Bronchial epithelial cell (primary cell): ENCODE data around the gene ANKDD1B. TPM values are rescaled to one million over a fixed set of nuclear protein-coding genes. Genes with fewer than 3 reads are reported as not detected.
A peak's percentile ranks its signal among the peaks of the same experiment; 100 is the strongest.

Experiments
- DNase-seq: peaks from one replicate; pipeline ENCODE4 v3.0.0-alpha.2; 2010; ENCODE audit warnings: low read depth
- FAIRE-seq: peaks from 2 replicates; lab custom pipeline; 2011; peaks lifted over from hg19 to GRCh38; lab: Jason Lieb, UNC
- H3K27me3 ChIP-seq: 2 replicates; pipeline ENCODE4 v1.5.1; 2011; ENCODE audit warnings: low read length; ENCODE audit not compliant: control insufficient read depth, insufficient read depth
- H3K36me3 ChIP-seq: 2 replicates; pipeline ENCODE4 v1.5.1; 2011; ENCODE audit warnings: low read length; ENCODE audit not compliant: control insufficient read depth, insufficient read depth
- H3K4me3 ChIP-seq: 2 replicates; pipeline ENCODE4 v1.5.1; 2011; ENCODE audit warnings: mild to moderate bottlenecking, low read depth, low read length, control low read depth
- CTCF ChIP-seq: IDR thresholded peaks from 2 replicates; pipeline ENCODE4 v1.5.1; 2011; ENCODE audit warnings: mild to moderate bottlenecking, moderate library complexity, low read length, control low read depth, inconsistent platforms; ENCODE audit not compliant: insufficient read depth, severe bottlenecking
- total RNA-seq: library from RNA; depleted of rRNA; stranded (reverse); fragments of >200 nt; gene quantifications from 2 replicates; pipeline ENCODE4 v1.2.1, GENCODE V29; 2014

ANKDD1B gene
- total RNA-seq, 1 donor from 2014 or later: 1.3 TPM

DNA sequence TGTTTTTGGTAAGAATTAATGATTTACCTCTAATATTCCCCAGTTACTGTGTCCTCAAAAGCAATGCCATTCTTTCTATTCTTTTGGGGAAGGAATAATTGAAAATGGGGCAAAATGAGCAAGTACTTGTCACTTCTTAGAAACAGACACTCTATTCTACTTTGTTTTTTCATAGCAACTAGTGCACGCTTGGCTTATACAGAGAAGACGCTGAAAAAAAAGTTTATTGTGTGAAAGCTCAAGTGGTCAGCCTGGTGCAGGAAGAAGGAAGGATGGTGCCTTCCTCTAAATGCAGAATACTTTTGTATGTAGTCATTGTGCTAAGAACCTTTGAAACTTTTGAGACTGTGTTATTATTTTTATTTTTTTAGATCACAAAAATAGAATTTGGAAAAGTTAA is 29.6 kb downstream of the ANKDD1B start:
- FAIRE-seq (no peak), DNase-seq (no peak)
- H3K36me3 ChIP-seq: no peaks in the 10 kb centered on the region

GRCh38 chr5:75648712-75649111 is 37.5 kb downstream of the ANKDD1B start:
- TF ChIP-seq CTCF: no peak
- no peaks in the 10 kb centered on the region for H3K27me3 ChIP-seq
- FAIRE-seq: no peak
- no peaks in the 10 kb centered on the region for H3K36me3 ChIP-seq
- no peak for DNase-seq
- no peak overlapping the region for H3K4me3 ChIP-seq

More for the DNA sequence above, 29.6 kb downstream of the ANKDD1B start:
- H3K27me3 ChIP-seq: no peaks in the 10 kb centered on the region
- TF ChIP-seq CTCF: no peak
- no peak overlapping the region for H3K4me3 ChIP-seq

DNA sequence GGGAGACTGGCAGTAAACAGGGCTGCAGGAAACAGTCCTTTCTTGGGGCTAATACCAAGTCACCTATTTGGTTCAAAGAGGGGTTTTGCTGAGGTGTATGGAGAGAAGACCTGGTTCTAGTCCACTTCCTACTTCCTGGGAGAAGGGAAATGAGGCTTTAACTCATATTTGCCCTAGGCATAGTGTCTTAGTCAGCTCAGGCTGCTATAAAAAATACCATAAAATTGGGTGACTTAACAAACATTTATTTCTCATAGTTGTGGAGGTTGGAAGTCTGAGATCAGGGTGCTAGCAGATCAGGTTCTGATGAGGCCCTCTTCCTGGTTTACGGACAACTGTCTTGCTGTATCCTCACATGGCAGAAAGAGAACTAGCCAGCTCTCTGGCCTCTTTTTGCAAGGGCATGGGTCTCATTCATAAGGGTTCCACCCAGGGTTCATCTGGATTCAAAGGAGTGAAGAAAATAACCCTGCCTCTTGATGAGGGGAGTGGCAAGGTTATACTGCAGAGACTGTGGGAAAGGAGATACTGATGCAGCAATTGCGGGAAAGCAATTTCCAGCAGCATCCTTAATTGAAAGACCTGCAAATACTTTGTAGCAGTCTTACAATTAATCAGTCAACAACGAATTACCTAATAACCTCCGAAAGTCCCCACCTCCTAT is 40.5 kb downstream of the ANKDD1B start:
- FAIRE-seq: no peak
- Histone ChIP-seq H3K36me3 (no peaks in the 10 kb centered on the region), H3K27me3 (no peaks in the 10 kb centered on the region), H3K4me3 (no peak overlapping the region)
- TF ChIP-seq CTCF: no peak
- DNase-seq: peak; percentile 25

DNA sequence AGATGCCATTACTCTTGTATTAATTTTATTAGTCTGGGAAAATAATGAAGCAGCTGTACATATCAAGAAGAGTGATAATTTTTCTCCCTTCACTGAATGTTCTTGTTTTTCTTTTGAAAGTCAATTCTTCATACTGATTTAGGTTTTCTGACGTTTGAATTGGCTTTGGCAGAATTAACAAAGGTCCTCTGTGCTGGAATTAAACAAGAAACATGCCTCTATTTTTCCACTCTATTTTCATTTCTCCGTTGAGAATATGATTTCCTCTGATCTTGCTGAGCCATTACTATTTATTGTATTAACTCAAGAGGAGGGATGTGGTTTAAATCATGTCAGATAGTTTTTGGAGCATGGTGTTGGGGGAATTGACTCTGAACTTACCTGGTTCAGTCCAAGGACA is 42.3 kb downstream of the ANKDD1B start:
- FAIRE-seq (no peak), DNase-seq (no peak)
- no peak overlapping the region for H3K4me3 ChIP-seq
- no peaks in the 10 kb centered on the region for H3K36me3 ChIP-seq
- no peaks in the 10 kb centered on the region for H3K27me3 ChIP-seq
- no peak for TF ChIP-seq CTCF

DNA sequence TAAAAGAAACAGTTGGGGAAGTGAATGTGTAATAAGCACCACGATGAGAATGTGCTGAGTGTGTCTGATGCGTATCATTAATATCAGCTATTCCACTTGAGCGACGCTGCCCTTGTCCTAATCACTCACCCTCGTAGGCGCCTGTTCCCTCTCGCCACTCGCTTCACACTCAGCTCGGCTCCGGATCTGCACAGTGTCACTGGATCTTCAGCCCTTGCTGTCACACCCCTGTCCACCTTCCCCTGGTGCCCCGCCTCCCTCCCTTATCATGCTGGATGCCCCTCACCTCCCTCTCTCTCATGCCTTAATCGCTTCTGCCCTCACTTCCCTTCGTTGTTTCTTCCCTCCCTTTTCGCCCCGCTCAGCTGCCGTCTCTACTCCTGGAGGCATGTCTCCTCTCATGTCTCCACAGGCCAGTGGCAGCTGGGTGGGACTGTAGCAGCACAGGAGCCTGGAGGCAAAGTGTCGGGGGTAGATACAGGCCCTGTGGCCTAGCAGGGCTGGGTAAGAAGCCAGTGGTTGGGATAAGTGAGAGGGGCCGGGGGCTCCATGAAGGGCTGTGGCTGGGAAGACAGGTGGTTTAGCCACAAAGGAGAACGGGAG is 43.5 kb downstream of the ANKDD1B start:
- no peak for FAIRE-seq
- no peak for TF ChIP-seq CTCF

More for the DNA sequence above, 43.5 kb downstream of the ANKDD1B start:
- Histone ChIP-seq H3K36me3 (no peaks in the 10 kb centered on the region), H3K4me3 (no peak overlapping the region), H3K27me3 (no peaks in the 10 kb centered on the region)
- no peak for DNase-seq
